Lung (tissue), 12 donors: ENCODE data around the gene PKD2L2. TPM values are rescaled to one million over a fixed set of nuclear protein-coding genes. Genes with fewer than 3 reads are reported as not detected.
"Not testable (repeated sequence)": the region's sequence is repeated elsewhere in the genome, so short reads cannot be mapped to it uniquely, and the experiment has no call there.

Source experiments
- ATAC-seq: fragments of 200-7000 bp; cut with Tn5 transposase; one replicate; pipeline ENCODE4 v1.9.1; 2020; ENCODE audit warnings: moderate number of reproducible peaks; ENCODE audit not compliant: insufficient read depth, low FRiP score
- DNase-seq, 3 donors: peaks; one replicate each; pipeline ENCODE4 v3.0.0-alpha.2; 2013 to 2017
- H3K27ac ChIP-seq, 2 donors: one replicate each; pipeline ENCODE4 v1.5.1; 2013; ENCODE audit warnings: mild to moderate bottlenecking in 2 of 2, moderate library complexity in 2 of 2, control low read depth in 1 of 2, inconsistent platforms in 1 of 2, low read depth in 1 of 2, low read length in 1 of 2
- H3K27me3 ChIP-seq, 3 donors: one replicate each; pipeline ENCODE4 v1.5.1; 2013; ENCODE audit warnings: low read length in 2 of 3; ENCODE audit not compliant: control insufficient read depth in 3 of 3, insufficient read depth in 3 of 3
- H3K36me3 ChIP-seq, 4 donors: one replicate each; pipeline ENCODE4 v1.5.1; 2013; ENCODE audit warnings: low read length in 4 of 4, mild to moderate bottlenecking in 1 of 4, moderate library complexity in 1 of 4; ENCODE audit not compliant: control insufficient read depth in 4 of 4, insufficient read depth in 4 of 4
- H3K4me1 ChIP-seq, 5 donors: one replicate each; pipeline ENCODE4 v1.5.1; 2013; ENCODE audit warnings: low read length in 5 of 5, mild to moderate bottlenecking in 2 of 5, moderate library complexity in 1 of 5; ENCODE audit not compliant: control insufficient read depth in 5 of 5, insufficient read depth in 5 of 5
- H3K4me3 ChIP-seq: one replicate; pipeline ENCODE4 v1.5.1; 2013; ENCODE audit warnings: mild to moderate bottlenecking, control low read depth, moderate library complexity
- H3K9ac ChIP-seq, 2 donors: one replicate each; pipeline ENCODE4 v1.5.1; 2013; ENCODE audit warnings: low read length in 2 of 2, control low read depth in 1 of 2; ENCODE audit not compliant: insufficient read depth in 1 of 2
- H3K9me3 ChIP-seq, 4 donors: one replicate each; pipeline ENCODE4 v1.5.1; 2013; ENCODE audit warnings: low read length in 3 of 4, mild to moderate bottlenecking in 1 of 4, moderate library complexity in 1 of 4; ENCODE audit not compliant: control insufficient read depth in 4 of 4, insufficient read depth in 3 of 4
- WGBS, 2 donors: extraction: QIAGEN DNeasy Blood & Tissue Kit; methylation state at CpG; one replicate each; pipeline ENCODE4 v1.1.7; 2013; 5-methylcytosine and 5-hydroxymethylcytosine counted together
- polyA plus RNA-seq, 2 donors: library from polyadenylated mRNA; stranded (reverse); fragments of 200-250 nt; gene quantifications; one replicate each; pipeline ENCODE4 v1.2.1, GENCODE V29; 2013
- total RNA-seq, 2 donors: library from RNA; depleted of rRNA in 1 of 2; stranded (reverse); fragments of >200 nt in 1 of 2; gene quantifications; one replicate each; pipeline ENCODE4 v1.2.1, GENCODE V29; 2014 to 2021
- TF ChIP-seq, protein P1 (sequence below): IDR thresholded peaks from 2 replicates; pipeline ENCODE4 v1.5.1; 2012; ENCODE audit warnings: mild to moderate bottlenecking; ENCODE audit errors: control extremely low read depth, extremely low read depth
- donor health status: control.
- donor health status: control.
- donor health status: Bipolar disorder and iron deficiency.
- donor health status: healthy.
- donor health status: DM: yes; HTN: yes; CAD: no.

PKD2L2 gene
- total and polyA plus RNA-seq, 4 donors = 0.05 TPM; not detected in 3

DNA sequence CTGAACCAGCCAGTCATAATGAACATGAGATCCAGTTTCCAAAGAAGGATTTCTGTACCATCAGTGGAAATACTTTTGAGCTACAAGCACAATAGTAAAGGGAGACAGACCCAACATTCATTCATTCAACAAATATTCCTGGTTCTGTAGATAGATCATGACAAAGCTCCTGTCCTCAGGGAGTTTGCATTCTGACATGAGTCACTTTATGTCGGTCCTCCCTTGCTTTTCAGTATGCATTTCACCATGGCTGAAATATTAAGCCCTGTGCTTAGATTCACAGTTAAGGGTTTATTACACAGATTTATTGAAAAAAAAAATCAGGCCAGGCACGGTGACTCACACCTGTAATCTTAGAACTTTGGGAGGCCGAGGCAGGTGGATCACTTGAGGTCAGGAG is 27.0 kb upstream of the PKD2L2 start:
- H3K9me3 ChIP-seq = no peaks in the 10 kb centered on the region
- H3K4me1 ChIP-seq = peaks cover 0 to 7% (median 0%) of the 10 kb centered on the region in 5 donors
- no peak overlapping the region for H3K4me3 ChIP-seq
- WGBS, 2 donors = 94 to 98% methylated on average over 3 of the region's 3 CpGs
- H3K36me3 ChIP-seq = no peaks in the 10 kb centered on the region
- H3K9ac ChIP-seq = no peak overlapping the region
- ATAC-seq (no peak), DNase-seq (no peak)
- TF ChIP-seq, protein P1, sequence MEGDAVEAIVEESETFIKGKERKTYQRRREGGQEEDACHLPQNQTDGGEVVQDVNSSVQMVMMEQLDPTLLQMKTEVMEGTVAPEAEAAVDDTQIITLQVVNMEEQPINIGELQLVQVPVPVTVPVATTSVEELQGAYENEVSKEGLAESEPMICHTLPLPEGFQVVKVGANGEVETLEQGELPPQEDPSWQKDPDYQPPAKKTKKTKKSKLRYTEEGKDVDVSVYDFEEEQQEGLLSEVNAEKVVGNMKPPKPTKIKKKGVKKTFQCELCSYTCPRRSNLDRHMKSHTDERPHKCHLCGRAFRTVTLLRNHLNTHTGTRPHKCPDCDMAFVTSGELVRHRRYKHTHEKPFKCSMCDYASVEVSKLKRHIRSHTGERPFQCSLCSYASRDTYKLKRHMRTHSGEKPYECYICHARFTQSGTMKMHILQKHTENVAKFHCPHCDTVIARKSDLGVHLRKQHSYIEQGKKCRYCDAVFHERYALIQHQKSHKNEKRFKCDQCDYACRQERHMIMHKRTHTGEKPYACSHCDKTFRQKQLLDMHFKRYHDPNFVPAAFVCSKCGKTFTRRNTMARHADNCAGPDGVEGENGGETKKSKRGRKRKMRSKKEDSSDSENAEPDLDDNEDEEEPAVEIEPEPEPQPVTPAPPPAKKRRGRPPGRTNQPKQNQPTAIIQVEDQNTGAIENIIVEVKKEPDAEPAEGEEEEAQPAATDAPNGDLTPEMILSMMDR = no peak
- H3K27ac ChIP-seq = no peak overlapping the region
- no peaks in the 10 kb centered on the region for H3K27me3 ChIP-seq

DNA sequence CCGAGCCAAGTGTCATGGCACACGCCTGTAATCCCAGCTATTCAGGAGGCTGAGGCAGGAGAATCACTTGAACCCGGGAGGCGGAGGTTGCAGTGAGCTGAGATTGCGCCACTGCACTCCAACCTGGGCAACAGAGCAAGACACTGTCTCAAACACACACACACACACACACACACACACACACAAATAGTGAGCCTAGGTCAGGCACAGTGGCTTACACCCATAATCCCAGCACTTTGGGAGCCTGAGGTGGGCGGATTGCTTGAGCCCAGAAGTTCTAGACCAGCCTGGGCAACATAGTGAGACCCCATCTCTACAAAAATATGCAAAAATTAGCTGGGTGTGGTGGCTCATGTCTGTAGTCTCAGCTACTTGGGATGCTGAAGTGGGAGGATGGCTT is 25.6 kb upstream of the PKD2L2 start:
- H3K9ac ChIP-seq, H3K4me1 ChIP-seq, DNase-seq, H3K4me3 ChIP-seq, ATAC-seq, H3K27ac ChIP-seq, H3K9me3 ChIP-seq, H3K36me3 ChIP-seq, H3K27me3 ChIP-seq: not testable (repeated sequence)
- WGBS, 2 donors = 92 to 93% methylated on average over 6 of the region's 6 CpGs

DNA sequence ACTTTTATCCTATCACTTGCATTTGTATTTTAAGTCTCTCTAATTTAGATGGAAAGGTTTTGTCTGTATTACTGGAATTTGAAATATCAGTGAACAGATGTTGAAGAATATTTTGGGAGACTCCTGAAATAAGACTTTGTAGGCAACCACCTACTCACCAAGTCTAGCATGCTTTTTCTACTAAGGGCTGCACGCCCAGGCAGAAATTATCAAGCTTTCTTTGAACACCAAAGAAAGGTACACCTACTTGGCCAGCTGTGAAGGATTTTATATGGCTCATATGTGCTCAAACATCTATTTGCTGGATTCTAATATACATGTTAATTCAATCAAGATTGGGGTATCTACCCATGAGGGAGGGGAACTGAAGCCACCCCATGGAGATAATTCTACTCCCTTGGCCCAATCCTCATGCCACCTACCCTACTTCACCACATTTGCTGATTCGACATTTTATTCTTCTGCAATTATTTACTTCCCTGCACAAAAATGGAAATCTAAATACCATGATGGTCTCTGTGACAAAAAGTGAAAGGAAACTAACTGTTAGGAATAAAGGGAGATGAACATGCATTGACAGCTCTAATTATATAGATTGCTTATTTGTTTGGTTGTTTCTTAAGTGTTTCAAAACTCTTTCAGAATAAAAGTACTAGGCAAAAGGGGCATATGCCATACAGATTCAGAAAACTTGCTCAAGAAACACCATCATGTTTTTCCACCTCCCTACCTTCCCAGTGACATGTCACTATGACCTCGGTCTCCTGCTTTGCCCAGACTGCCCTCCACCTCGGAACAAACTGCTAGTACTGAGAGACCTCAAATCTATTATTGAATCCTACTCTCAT is 22.5 kb upstream of the PKD2L2 start:
- Histone ChIP-seq H3K9ac (no peak overlapping the region), H3K4me3 (no peak overlapping the region), H3K27ac (no peak overlapping the region), H3K4me1 (peaks cover 0 to 4% (median 0%) of the 10 kb centered on the region in 5 donors), H3K27me3 (no peaks in the 10 kb centered on the region), H3K36me3 (peaks cover 0 to 3% (median 0%) of the 10 kb centered on the region in 4 donors), H3K9me3 (no peaks in the 10 kb centered on the region)
- TF ChIP-seq, protein P1 = no peak
- WGBS, 2 donors = 94 to 95% methylated on average over 4 of the region's 4 CpGs
- DNase-seq (no peak), ATAC-seq (no peak)

DNA sequence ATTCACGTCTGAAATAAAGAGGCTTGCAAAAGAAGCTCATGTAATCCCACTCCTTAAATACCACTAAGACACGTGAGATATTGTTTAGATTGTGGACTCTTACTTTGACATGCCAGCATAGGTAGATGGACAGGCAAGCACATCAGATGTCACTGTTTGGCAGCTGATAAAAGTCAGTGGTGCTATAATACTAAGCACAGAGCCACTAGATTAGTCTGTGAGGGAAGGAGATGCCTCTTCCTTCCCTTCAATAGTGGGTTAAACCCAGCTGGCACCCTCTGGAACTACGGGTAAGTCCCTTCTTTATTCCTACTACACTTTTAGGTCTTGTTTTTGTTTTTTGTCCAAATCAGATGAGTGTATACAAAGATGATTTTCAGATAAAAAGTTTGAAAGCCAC is 21.6 kb upstream of the PKD2L2 start, which contains the start of gene MYOT:
Gene MYOT (plus strand): TSS at position 197 of the 400 bp plus-strand sequence. CDS start 2,792 bp downstream, outside the sequence.
- peaks cover 0 to 6% (median 0%) of the 10 kb centered on the region in 5 donors for H3K4me1 ChIP-seq
- no peak for ATAC-seq
- peaks cover 0 to 3% (median 0%) of the 10 kb centered on the region in 4 donors for H3K36me3 ChIP-seq
- H3K27me3 ChIP-seq = no peaks in the 10 kb centered on the region
- no peak within 1 kb of the TSS for H3K9ac ChIP-seq
- TF ChIP-seq, protein P1 = no peak
- H3K27ac ChIP-seq = no peak within 1 kb of the TSS
- H3K4me3 ChIP-seq = no peak within 1 kb of the TSS
- 68 to 79% methylated on average over 3 of the region's 3 CpGs for WGBS, 2 donors
- no peaks in the 10 kb centered on the region for H3K9me3 ChIP-seq
- DNase-seq = no peak
